Left ventricle myocardium inferior (tissue), 1 donor: ENCODE data around the gene RBFOX2. TPM values are rescaled to one million over a fixed set of nuclear protein-coding genes. Genes with fewer than 3 reads are reported as not detected.
A peak's percentile ranks its signal among the peaks of the same experiment; 100 is the strongest.

ENCODE experiments used
- DNase-seq: peaks from one replicate; pipeline ENCODE4 v3.0.0-alpha.2; 2020
- H3K27ac ChIP-seq: fragments of 200-600 bp; replicated peaks from 2 replicates; pipeline ENCODE4 v1.8.0; 2021
- H3K27me3 ChIP-seq: fragments of 200-600 bp; 2 replicates; pipeline ENCODE4 v1.8.0; 2021; ENCODE audit warnings: low read depth
- H3K36me3 ChIP-seq: fragments of 200-600 bp; 2 replicates; pipeline ENCODE4 v1.8.0; 2021
- H3K4me1 ChIP-seq: fragments of 200-600 bp; 2 replicates; pipeline ENCODE4 v1.8.0; 2021
- H3K4me3 ChIP-seq: fragments of 200-600 bp; 2 replicates; pipeline ENCODE4 v1.8.0; 2021; ENCODE audit warnings: mild to moderate bottlenecking, moderate library complexity
- H3K9me3 ChIP-seq: fragments of 200-600 bp; replicated peaks from 2 replicates; pipeline ENCODE4 v1.8.0; 2021
- intact Hi-C: fragments of 100-400 bp; cut with micrococcal nuclease; formaldehyde crosslinking; loops from one replicate; pipeline ENCODE4 v1.11.0; 2022
- total RNA-seq: library from RNA; stranded (reverse); fragmentation: NEBNext Ultra II Directional; extraction: Animal tissue kit (Norgen Biotek cat#: 25700); gene quantifications from one replicate; pipeline ENCODE4 v1.2.1, GENCODE V29; 2021
- TF ChIP-seq, protein P1 (sequence below): fragments of 200-600 bp; IDR thresholded peaks from 2 replicates; pipeline ENCODE4 v1.8.0; 2021; ENCODE audit warnings: antibody characterized with exemption, mild to moderate bottlenecking, borderline replicate concordance
- donor health status: DM: no; HTN: yes; CAD: no; lungs with severe emphysema.

Gene RBFOX2
- total RNA-seq, 1 donor from 2014 or later: 75.4 TPM

DNA sequence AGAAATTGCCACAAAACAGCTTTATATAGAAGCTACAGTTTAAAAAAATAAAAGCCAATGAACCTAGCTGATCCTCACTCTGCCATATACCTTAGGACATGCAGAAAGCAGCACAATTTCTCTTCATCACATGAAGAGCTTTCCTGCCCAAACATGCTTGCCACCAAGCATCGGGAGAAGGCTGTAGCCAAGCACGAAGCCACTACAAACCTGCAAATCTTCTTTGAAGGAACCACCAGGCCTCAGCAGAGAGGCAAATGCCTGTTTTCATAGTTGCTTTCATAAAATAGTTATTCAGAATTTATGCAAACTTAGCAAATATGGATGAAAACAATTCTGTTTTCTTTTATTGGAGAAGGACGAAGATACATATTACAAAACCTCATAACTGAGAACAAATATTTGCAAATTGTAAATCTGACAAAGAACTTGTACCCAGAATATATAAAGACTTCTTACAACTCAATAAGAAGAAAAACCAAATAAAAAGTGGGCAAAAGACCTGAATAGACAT, 100.3 kb downstream of the RBFOX2 start:
- DNase-seq: no peak
- Histone ChIP-seq H3K4me1 (peaks cover 14% of the 10 kb centered on the region), H3K4me3 (no peak overlapping the region), H3K27me3 (no peaks in the 10 kb centered on the region), H3K9me3 (no peaks in the 10 kb centered on the region), H3K27ac (no peak overlapping the region), H3K36me3 (no peaks in the 10 kb centered on the region)
- TF ChIP-seq, protein P1, sequence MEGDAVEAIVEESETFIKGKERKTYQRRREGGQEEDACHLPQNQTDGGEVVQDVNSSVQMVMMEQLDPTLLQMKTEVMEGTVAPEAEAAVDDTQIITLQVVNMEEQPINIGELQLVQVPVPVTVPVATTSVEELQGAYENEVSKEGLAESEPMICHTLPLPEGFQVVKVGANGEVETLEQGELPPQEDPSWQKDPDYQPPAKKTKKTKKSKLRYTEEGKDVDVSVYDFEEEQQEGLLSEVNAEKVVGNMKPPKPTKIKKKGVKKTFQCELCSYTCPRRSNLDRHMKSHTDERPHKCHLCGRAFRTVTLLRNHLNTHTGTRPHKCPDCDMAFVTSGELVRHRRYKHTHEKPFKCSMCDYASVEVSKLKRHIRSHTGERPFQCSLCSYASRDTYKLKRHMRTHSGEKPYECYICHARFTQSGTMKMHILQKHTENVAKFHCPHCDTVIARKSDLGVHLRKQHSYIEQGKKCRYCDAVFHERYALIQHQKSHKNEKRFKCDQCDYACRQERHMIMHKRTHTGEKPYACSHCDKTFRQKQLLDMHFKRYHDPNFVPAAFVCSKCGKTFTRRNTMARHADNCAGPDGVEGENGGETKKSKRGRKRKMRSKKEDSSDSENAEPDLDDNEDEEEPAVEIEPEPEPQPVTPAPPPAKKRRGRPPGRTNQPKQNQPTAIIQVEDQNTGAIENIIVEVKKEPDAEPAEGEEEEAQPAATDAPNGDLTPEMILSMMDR: no peak
- intact Hi-C loops: loop anchor here (10.0 kb wide), 1 partner anchor 164 kb away; no protein-coding TSS in a partner anchor

DNA sequence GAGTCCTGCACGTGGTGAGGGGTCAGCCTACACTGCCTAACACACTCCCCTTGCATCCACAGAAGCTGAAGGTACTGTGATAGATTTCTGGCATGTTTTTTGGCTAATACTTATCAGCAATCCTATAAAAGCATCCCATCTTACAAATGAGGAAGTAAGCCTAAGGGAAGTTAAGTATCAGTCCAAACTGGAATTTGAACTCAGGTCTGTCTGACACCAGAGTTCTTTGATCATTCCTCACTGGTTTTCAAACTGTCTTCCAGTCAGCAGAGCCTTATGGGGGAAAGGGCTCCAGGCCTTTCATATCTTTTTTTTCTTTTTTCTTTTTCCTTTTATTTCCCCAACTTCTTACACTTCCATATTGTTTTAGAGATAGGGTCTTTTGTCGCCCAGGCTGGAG, 105.6 kb downstream of the RBFOX2 start:
- TF ChIP-seq, protein P1: no peak
- Histone ChIP-seq H3K4me3 (no peak overlapping the region), H3K4me1 (peaks cover 54% of the 10 kb centered on the region), H3K27me3 (no peaks in the 10 kb centered on the region), H3K36me3 (no peaks in the 10 kb centered on the region), H3K27ac (no peak overlapping the region), H3K9me3 (no peaks in the 10 kb centered on the region)
- intact Hi-C loops: loop anchor here (5.0 to 10.0 kb wide), 2 partner anchors 158 to 296 kb away; no protein-coding TSS in a partner anchor
- no peak for DNase-seq

DNA sequence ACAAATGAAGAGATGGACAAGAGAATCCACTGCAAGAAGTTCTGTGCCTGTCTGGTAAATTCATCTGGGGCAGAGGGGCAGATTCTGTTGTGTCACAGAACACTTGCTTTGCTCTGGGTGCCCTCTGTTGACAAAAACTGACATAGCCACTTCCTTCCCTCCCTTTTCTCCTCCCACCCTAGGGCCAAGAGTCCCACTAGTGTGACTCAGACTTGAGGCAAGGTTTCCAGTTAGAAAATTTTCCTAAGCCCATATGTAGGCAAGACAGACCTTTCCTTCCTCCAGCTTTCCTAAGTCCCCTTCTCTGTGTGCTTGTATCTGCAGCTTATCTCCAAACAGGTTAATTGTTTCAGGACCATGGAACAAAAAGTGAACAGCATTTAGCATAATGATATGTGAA, 106.8 kb downstream of the RBFOX2 start:
- Histone ChIP-seq H3K27me3 (no peaks in the 10 kb centered on the region), H3K27ac (peak overlapping the region; percentile 87), H3K4me3 (no peak overlapping the region), H3K9me3 (no peaks in the 10 kb centered on the region), H3K4me1 (peaks cover 66% of the 10 kb centered on the region), H3K36me3 (no peaks in the 10 kb centered on the region)
- intact Hi-C loops: loop anchor here (5.0 to 10.0 kb wide), 2 partner anchors 157 to 294 kb away; no protein-coding TSS in a partner anchor
- TF ChIP-seq, protein P1: peak; percentile 81
- DNase-seq: no peak

DNA sequence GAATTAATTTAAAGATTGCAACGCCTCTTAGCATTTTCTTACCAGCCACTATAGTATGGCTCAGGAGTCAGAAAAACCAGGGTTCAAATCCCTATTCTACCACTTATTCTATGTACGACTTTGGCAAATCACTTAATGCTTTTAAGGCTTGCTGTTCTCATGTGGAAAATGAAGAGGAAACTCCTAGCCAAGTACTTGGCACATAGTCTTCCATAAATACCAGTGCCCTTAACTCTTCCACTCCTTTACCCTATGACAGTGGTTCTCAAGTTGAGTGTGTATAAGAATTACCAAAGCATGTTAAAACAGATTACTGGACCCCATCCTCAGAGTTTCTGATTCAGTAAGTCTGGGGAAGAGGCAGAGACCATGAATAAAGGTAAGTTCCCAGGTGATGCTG, 107.6 kb downstream of the RBFOX2 start:
- Histone ChIP-seq H3K36me3 (no peaks in the 10 kb centered on the region), H3K9me3 (no peaks in the 10 kb centered on the region), H3K27ac (peak overlapping the region; percentile 87), H3K27me3 (no peaks in the 10 kb centered on the region), H3K4me3 (no peak overlapping the region), H3K4me1 (peaks cover 74% of the 10 kb centered on the region)
- DNase-seq: no peak
- intact Hi-C loops: loop anchor here (5.0 to 10.0 kb wide), 2 partner anchors 156 to 294 kb away; no protein-coding TSS in a partner anchor
- TF ChIP-seq, protein P1: no peak

DNA sequence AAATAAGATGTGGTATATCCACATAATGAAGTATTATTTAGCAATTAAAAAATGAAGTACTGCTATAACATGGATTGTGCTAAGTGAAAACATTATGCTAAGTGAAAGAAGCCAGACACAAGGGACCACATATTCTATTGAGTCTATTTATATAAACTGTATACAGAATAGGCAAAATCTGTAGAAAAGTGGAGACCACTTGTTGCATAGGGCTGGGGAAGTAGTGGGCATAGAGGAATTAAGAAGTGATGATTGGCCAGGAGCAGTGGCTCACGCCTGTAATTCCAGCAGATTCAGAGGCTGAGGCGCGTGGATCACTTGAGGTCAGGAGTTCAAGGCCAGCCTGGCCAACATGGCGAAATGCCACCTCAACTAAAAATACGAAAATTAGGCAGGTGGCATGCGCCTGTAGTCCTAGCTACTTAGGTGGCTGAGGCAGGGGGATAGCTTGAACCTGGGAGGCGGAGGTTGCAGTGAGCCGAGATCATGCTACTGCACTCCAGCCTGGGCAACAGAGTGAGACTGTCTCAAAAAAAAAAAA, 109.6 kb downstream of the RBFOX2 start:
- Histone ChIP-seq H3K27me3 (no peaks in the 10 kb centered on the region), H3K4me3 (no peak overlapping the region), H3K9me3 (no peaks in the 10 kb centered on the region), H3K4me1 (peaks cover 93% of the 10 kb centered on the region), H3K27ac (peak overlapping the region; percentile 87), H3K36me3 (no peaks in the 10 kb centered on the region)
- intact Hi-C loops: no loop called here
- no peak for DNase-seq
- TF ChIP-seq, protein P1: no peak
